Measurements from ENCODE around the gene PLPPR3.

DNA sequence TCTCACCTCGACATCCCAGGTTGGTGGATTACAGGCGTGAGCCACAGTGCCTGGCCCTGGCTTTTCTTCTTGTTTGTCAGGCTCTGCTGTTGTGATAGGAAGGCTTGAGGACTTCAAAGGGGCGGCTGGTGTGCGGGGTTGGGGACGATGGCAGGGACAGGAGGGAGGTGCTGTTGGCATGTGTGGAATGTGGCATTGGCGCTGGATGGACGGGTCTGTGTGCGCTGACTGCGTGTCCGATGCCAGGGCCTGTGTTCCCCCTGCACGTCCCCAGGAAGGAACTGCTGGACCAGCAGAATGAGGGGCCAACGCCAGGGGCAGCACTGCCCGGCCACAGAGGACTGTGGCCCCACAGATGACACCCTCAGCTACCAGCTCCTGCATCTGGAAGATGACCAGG, 37.2 kb downstream of the PLPPR3 start:
- no peak for TF ChIP-seq ZFP30 (CRISPR knock-in tag; IDR thresholded peaks at IDR 0.05)
- TF ChIP-seq, protein P1, sequence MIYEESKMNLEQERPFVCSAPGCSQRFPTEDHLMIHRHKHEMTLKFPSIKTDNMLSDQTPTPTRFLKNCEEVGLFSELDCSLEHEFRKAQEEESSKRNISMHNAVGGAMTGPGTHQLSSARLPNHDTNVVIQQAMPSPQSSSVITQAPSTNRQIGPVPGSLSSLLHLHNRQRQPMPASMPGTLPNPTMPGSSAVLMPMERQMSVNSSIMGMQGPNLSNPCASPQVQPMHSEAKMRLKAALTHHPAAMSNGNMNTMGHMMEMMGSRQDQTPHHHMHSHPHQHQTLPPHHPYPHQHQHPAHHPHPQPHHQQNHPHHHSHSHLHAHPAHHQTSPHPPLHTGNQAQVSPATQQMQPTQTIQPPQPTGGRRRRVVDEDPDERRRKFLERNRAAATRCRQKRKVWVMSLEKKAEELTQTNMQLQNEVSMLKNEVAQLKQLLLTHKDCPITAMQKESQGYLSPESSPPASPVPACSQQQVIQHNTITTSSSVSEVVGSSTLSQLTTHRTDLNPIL (CRISPR knock-in tag; IDR thresholded peaks at IDR 0.05; ENCODE audit: low read depth): no peak
- TF ChIP-seq, protein P2, sequence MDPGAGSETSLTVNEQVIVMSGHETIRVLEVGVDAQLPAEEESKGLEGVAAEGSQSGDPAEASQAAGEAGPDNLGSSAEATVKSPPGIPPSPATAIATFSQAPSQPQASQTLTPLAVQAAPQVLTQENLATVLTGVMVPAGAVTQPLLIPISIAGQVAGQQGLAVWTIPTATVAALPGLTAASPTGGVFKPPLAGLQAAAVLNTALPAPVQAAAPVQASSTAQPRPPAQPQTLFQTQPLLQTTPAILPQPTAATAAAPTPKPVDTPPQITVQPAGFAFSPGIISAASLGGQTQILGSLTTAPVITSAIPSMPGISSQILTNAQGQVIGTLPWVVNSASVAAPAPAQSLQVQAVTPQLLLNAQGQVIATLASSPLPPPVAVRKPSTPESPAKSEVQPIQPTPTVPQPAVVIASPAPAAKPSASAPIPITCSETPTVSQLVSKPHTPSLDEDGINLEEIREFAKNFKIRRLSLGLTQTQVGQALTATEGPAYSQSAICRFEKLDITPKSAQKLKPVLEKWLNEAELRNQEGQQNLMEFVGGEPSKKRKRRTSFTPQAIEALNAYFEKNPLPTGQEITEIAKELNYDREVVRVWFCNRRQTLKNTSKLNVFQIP (CRISPR knock-in tag; IDR thresholded peaks at IDR 0.05; ENCODE audit: borderline replicate concordance, low read depth): no peak
- no peak for TF ChIP-seq RARB (CRISPR knock-in tag; IDR thresholded peaks at IDR 0.05)
- TF ChIP-seq ZC3H10 (CRISPR knock-in tag; IDR thresholded peaks at IDR 0.05): no peak
- no peak for TF ChIP-seq ZFP3 (CRISPR knock-in tag; IDR thresholded peaks at IDR 0.05)

Data from SK-N-SH treated with all-trans-retinoic acid at 6 μM for 48 hours (cell line).